Measurements from ENCODE around the gene COMMD3. TPM values are rescaled to one million over a fixed set of nuclear protein-coding genes. Genes with fewer than 3 reads are reported as not detected.

COMMD3 gene
- total RNA-seq, 4 donors from 2014 or later, result 17.5 to 68.6 (median 24.6) TPM

DNA sequence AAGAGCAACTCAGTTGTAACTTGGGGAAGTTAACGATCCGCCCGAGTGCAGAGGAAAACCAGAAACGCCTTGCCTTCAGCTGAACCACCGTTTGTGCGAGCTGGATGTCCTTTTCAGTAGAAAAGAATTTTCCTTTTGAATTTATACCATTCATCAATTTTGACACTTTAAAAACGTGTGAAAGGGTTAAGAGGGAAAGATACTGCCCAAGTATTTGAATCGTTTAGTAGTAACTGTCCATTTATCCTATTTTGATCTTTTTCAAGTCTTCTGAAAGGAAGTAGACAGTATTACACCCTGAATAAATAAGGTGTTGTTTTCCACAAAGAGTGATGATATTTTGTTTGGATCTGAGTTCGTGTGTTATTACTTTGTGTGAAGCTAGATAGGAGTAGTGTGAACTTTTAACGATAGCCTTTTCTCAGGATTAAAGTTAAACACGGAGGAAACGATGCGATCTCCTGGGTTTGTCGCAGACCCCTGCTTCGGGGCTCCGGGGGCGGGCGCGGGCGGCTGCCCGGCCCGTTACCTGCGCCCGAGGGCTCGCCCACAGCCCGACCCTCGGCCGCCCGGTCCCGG, 3.9 kb downstream of the COMMD3 start:
- H3K27me3 ChIP-seq, result no peaks in the 10 kb centered on the region
- peak overlapping the region; percentile 93 to 99 (median 96) for H3K27ac ChIP-seq
- H3K9me3 ChIP-seq, result no peaks in the 10 kb centered on the region
- 11 to 33% methylated on average over 9 to 13 of the region's 30 CpGs for WGBS, 2 donors (ENCODE audit: low coverage in 1 of 2)
- H3K36me3 ChIP-seq, result no peaks in the 10 kb centered on the region
- no peak for ATAC-seq
- peak in 1 of 4 experiments; percentile 6 for TF ChIP-seq CTCF (IDR thresholded peaks at IDR 0.05)
- TF ChIP-seq POLR2AphosphoS5 (IDR thresholded peaks at IDR 0.05), result no peak
- no peak for TF ChIP-seq EP300 (IDR thresholded peaks at IDR 0.05)
- no peak for TF ChIP-seq POLR2A (IDR thresholded peaks at IDR 0.05)
- H3K4me1 ChIP-seq, result peaks cover 13 to 69% (median 27%) of the 10 kb centered on the region in 3 donors
- H3K4me3 ChIP-seq, result peak overlapping the region; percentile 85 to 91

- no CpG with 5 or more reads among the region's 85 CpGs for WGBS, 2 donors (ENCODE audit: low coverage in 1 of 2)
Measured at GRCh38 chr10:22320591-22321155, 4.5 kb downstream of the COMMD3 start, which contains the start of gene BMI1. Gene BMI1 (plus strand): TSS chr10:22321099. CDS start chr10:22326450, 5,351 bp downstream.

GRCh38 chr10:22321156-22321923, 5.2 kb downstream of the COMMD3 start:
- Histone ChIP-seq H3K27ac (peak overlapping the region; percentile 89 to 99 (median 96)), H3K9me3 (no peaks in the 10 kb centered on the region), H3K36me3 (no peaks in the 10 kb centered on the region), H3K27me3 (no peaks in the 10 kb centered on the region), H3K4me1 (peaks cover 10 to 73% (median 24%) of the 10 kb centered on the region in 3 donors), H3K4me3 (peak overlapping the region; percentile 80 to 85)
- TF ChIP-seq EP300 (IDR thresholded peaks at IDR 0.05) (no peak), CTCF (IDR thresholded peaks at IDR 0.05) (peak in 3 of 4 experiments; percentile 6 to 9 (median 8)), POLR2AphosphoS5 (IDR thresholded peaks at IDR 0.05) (peak; percentile 14), POLR2A (IDR thresholded peaks at IDR 0.05) (peak; percentile 26 to 39)
- WGBS, 2 donors (ENCODE audit: low coverage in 1 of 2), result 0% methylated on average over 12 of the region's 114 CpGs; no CpG with 5 or more reads in 1 of the 2 donors
- ATAC-seq, result peak; percentile 39

More at GRCh38 chr10:22320591-22321155, 4.5 kb downstream of the COMMD3 start, which contains the start of gene BMI1:
- Histone ChIP-seq H3K27me3 (no peaks in the 10 kb centered on the region), H3K9me3 (no peaks in the 10 kb centered on the region), H3K4me1 (peaks cover 10 to 66% (median 23%) of the 10 kb centered on the region in 3 donors), H3K36me3 (no peaks in the 10 kb centered on the region), H3K4me3 (peak within 1 kb of the TSS; percentile 85 to 91), H3K27ac (peak within 1 kb of the TSS; percentile 93 to 99 (median 96))
- ATAC-seq, result peak; percentile 74
- TF ChIP-seq CTCF (IDR thresholded peaks at IDR 0.05), result no peak
- TF ChIP-seq POLR2A (IDR thresholded peaks at IDR 0.05), result peak in 1 of 2 donors; percentile 20
- no peak for TF ChIP-seq EP300 (IDR thresholded peaks at IDR 0.05)
- no peak for TF ChIP-seq POLR2AphosphoS5 (IDR thresholded peaks at IDR 0.05)

DNA sequence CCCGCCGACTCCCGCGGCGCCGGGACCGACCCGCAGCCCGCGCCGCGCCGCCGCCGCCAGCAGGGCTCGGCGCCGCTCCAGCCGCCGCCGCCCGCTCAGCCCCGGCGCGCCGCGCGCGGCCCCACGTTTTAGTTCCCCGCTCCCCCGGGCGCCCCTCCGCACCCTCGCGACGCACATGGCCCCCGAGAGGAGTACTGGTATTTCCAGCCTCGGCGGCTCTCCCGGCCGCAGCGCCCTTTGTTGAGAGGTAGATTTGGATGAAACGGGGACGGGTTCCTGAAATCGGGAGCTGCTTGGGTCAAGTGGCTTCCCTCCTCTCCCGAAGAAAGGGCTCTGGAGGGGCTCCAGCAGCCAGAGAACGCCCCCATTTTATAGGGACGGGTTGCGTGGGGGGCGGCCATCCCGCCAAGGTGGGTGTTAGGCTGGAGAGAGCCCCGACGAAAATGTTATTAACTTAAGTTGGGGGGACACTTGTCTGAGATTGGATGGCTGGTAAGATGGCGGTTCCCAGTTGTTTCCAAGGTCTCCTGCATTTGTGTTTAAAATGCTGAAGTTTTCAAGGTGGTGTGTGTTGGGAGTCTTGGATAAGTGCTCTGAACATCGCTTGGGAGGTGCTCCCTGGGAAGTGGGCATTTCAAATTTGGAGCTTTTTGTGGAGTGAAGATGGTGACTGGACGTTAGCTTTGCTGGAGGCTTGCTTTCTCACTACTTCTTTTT, 5.9 kb downstream of the COMMD3 start:
- no peaks in the 10 kb centered on the region for H3K27me3 ChIP-seq
- no peaks in the 10 kb centered on the region for H3K9me3 ChIP-seq
- ATAC-seq, result no peak
- TF ChIP-seq CTCF (IDR thresholded peaks at IDR 0.05) (no peak), POLR2AphosphoS5 (IDR thresholded peaks at IDR 0.05) (no peak), POLR2A (IDR thresholded peaks at IDR 0.05) (no peak), EP300 (IDR thresholded peaks at IDR 0.05) (no peak)
- peak overlapping the region; percentile 85 to 86 for H3K4me3 ChIP-seq
- whole genome bisulfite sequencing, 2 donors (ENCODE audit: low coverage in 1 of 2), result 5 to 8% methylated on average over 8 to 9 of the region's 57 CpGs
- H3K36me3 ChIP-seq, result peaks cover 0 to 7% of the 10 kb centered on the region in 2 donors
- peaks cover 10 to 77% (median 26%) of the 10 kb centered on the region in 3 donors for H3K4me1 ChIP-seq
- H3K27ac ChIP-seq, result peak overlapping the region in 3 of 4 donors; percentile 40 to 78 (median 44)

All from gastroesophageal sphincter (tissue), 4 donors.